Colonic mucosa (tissue), 4 donors: ENCODE measurements around the gene PURA. TPM values are rescaled to one million over a fixed set of nuclear protein-coding genes. Genes with fewer than 3 reads are reported as not detected.

Experiments
- DNase-seq: peaks from one replicate; pipeline ENCODE4 v3.0.0-alpha.2; 2020
- H3K27ac ChIP-seq: fragments of 200-600 bp; one replicate; pipeline ENCODE4 v1.8.0; 2021
- H3K27me3 ChIP-seq: fragments of 200-600 bp; one replicate; pipeline ENCODE4 v1.8.0; 2021
- H3K36me3 ChIP-seq: fragments of 200-600 bp; one replicate; pipeline ENCODE4 v1.8.0; 2021
- H3K4me1 ChIP-seq: fragments of 200-600 bp; one replicate; pipeline ENCODE4 v1.8.0; 2021; ENCODE audit warnings: mild to moderate bottlenecking
- H3K4me3 ChIP-seq: fragments of 200-600 bp; one replicate; pipeline ENCODE4 v1.8.0; 2021
- H3K9ac ChIP-seq, 2 donors: one replicate each; pipeline ENCODE4 v1.7.0; 2013; ENCODE audit warnings: control low read depth in 2 of 2, low read depth in 2 of 2, low read length in 2 of 2
- H3K9me3 ChIP-seq: fragments of 200-600 bp; one replicate; pipeline ENCODE4 v1.8.0; 2021
- intact Hi-C: fragments of 100-400 bp; cut with DNase I; formaldehyde crosslinking; loops from one replicate; pipeline ENCODE4 v1.14.1; 2022
- total RNA-seq, 2 donors: library from RNA; stranded (reverse); fragmentation: NEBNext Ultra II Directional in 1 of 2; extraction: Animal tissue kit (Norgen Biotek cat#: 25700) in 1 of 2; gene quantifications; one replicate each; pipeline ENCODE4 v1.2.1, GENCODE V29; 2021
- TF ChIP-seq, protein P1 (sequence below): fragments of 200-600 bp; IDR thresholded peaks from one replicate; pipeline ENCODE4 v1.8.0; 2022; ENCODE audit warnings: antibody characterized with exemption, mild to moderate bottlenecking
- donor health status: healthy.
- donor health status: DM: no; HTN: no; CAD: no.
- donor health status: DM: no; HTN: no; CAD: no.

Gene PURA
- total RNA-seq, 2 donors from 2014 or later, result 20.5 to 21.6 TPM

DNA sequence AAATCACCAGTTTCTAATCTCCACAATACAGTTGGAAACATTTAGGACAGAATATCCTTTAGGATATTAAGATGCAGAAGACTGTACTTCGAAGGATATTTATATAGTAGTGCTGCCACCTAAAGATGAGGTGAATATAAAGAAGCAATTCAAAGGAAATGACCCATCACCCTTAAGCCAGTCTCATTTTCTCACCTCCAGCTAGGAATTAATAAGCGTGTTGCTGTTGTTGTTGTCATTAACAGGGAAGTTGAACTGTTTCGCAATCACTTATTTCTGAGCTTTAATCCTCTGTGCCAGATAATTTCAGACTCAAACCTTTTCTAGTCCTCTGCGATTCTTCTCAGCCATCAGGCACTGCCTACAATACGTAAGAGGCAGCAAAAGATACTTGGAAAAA lies 7.8 kb upstream of the PURA start:
- no peak for DNase-seq
- intact Hi-C loops, result loop anchor here (5.0 kb wide), 1 partner anchor 34 kb away; no protein-coding TSS in a partner anchor
- H3K4me3 ChIP-seq, result no peak overlapping the region
- H3K9ac ChIP-seq, result no peak overlapping the region
- H3K27ac ChIP-seq, result no peak overlapping the region
- H3K9me3 ChIP-seq, result no peaks in the 10 kb centered on the region
- H3K4me1 ChIP-seq, result no peaks in the 10 kb centered on the region
- TF ChIP-seq, protein P1, sequence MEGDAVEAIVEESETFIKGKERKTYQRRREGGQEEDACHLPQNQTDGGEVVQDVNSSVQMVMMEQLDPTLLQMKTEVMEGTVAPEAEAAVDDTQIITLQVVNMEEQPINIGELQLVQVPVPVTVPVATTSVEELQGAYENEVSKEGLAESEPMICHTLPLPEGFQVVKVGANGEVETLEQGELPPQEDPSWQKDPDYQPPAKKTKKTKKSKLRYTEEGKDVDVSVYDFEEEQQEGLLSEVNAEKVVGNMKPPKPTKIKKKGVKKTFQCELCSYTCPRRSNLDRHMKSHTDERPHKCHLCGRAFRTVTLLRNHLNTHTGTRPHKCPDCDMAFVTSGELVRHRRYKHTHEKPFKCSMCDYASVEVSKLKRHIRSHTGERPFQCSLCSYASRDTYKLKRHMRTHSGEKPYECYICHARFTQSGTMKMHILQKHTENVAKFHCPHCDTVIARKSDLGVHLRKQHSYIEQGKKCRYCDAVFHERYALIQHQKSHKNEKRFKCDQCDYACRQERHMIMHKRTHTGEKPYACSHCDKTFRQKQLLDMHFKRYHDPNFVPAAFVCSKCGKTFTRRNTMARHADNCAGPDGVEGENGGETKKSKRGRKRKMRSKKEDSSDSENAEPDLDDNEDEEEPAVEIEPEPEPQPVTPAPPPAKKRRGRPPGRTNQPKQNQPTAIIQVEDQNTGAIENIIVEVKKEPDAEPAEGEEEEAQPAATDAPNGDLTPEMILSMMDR, result no peak
- H3K36me3 ChIP-seq, result no peaks in the 10 kb centered on the region
- H3K27me3 ChIP-seq, result no peaks in the 10 kb centered on the region

DNA sequence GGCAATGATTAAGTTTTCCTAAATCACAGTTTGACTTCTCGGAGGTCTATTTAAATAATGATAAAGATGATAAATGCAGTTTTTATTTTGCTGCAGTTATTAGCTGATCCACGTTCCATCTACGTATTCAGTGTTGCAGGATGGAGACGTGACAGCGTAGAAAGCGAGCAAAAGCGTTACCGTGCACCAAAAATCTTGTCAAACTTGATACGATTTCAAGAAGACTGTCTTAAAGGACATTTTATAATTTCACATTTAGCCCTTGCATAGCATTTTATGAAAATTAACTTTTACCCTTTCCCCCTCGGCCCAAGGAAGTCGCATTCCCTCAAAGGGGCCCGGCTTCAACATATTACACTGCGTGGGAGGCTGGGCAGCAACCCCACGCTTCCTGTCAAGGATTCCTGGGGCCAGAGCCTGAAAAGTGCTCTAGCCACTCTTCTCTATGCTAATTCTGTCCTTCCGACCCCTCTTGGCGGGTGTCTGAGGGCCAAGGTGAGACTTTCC lies 7.1 kb upstream of the PURA start:
- Histone ChIP-seq H3K27ac (peak overlapping the region; percentile 96), H3K4me3 (peak overlapping the region; percentile 59), H3K27me3 (no peaks in the 10 kb centered on the region), H3K9me3 (no peaks in the 10 kb centered on the region), H3K4me1 (no peaks in the 10 kb centered on the region), H3K9ac (peak overlapping the region; percentile 62 to 92), H3K36me3 (no peaks in the 10 kb centered on the region)
- no peak for DNase-seq
- intact Hi-C loops, result loop anchor here (5.0 kb wide), 1 partner anchor 35 kb away; no protein-coding TSS in a partner anchor
- TF ChIP-seq, protein P1, result no peak

DNA sequence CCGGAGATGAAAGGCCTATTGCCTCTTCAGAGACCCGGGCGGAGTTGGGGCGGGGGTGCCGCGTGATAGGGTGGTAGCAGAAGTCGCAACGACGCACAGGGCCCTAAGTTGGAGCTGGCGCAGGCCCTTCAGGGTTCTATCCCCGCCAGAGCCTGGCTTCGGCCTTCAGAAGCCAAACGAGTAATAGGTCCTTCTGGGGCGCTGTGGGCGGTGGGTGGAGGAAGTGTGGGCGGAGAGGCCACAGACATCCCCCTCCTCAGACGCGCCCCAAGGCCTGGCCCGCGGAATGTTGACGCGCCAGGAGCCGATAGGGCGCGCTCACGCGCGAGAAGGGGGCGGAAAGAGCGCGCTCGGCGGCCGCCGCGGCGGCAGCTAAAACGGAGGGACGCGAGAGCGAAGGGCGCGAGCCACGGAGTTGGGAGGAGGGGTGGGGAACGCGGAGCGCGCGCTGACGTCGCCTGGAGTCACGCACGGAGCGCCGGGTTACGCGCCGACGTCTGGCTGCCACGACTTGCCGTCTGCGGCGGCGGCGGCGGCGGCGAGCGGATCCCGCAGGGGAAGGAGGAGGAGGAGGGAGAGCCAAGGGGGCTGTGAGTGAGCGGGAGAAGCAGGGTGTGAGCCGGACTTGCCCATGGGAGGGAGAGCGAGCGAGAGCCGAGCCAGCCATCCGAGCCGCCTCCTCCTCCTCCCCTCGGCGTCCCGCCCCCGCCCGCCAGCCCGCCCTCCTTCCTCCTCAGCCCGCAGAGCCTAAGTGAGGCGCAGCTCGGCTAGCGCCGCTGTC lies 6.4 kb upstream of the PURA start:
- no peaks in the 10 kb centered on the region for H3K27me3 ChIP-seq
- H3K4me3 ChIP-seq, result peak overlapping the region; percentile 59
- DNase-seq, result peak; percentile 93
- H3K27ac ChIP-seq, result peak overlapping the region; percentile 96
- no peaks in the 10 kb centered on the region for H3K4me1 ChIP-seq
- peak overlapping the region; percentile 92 to 94 for H3K9ac ChIP-seq
- TF ChIP-seq, protein P1, result no peak
- intact Hi-C loops, result loop anchor here (5.0 kb wide), 1 partner anchor 35 kb away; no protein-coding TSS in a partner anchor
- no peaks in the 10 kb centered on the region for H3K36me3 ChIP-seq
- no peaks in the 10 kb centered on the region for H3K9me3 ChIP-seq

DNA sequence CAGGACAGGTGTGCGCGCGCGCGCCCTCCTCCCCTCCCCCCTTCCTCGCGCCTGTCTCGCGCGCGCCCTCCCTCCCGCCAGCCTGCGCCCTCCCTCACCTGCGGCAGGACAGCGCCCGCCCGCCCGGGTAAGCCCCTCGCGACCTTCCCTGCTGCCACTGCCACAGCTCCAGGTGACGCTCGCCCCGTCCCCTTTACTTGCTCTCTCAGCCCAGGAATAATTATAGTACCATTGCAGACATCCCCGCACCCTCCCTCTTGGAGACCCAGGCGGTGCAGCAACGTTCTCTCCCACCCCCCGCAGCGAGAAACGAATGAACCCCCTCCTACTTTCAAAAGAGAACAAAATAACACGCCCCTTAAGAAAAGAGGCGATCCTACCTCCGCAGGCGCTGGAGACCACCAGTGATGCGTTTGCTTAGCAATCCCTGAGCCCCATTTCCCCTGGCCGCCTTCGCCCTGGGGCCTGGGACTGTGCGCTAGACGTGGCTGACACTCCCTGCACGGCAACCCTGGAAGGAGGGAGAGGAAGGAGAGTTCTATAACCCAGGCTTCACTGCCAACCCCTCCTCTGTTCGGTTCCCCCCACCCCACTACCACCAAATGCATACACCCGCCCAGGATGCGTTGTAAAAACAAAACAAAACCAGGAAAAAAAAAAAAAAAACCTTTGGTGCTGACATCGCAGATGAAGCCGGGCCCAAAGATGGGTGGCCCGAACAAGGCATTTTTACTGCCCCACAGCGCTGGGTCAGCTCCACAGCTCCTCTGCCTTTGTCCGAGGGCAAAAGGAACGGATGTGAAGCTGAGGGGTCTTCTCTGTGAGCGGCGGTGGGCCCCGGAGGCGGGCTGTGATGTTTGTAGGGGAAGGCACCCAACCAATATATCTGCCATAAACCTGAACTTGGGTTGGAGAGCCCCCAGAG lies 5.6 kb upstream of the PURA start:
- DNase-seq, result peak; percentile 56
- H3K27ac ChIP-seq, result peak overlapping the region; percentile 96
- no peaks in the 10 kb centered on the region for H3K4me1 ChIP-seq
- H3K27me3 ChIP-seq, result no peaks in the 10 kb centered on the region
- no peaks in the 10 kb centered on the region for H3K36me3 ChIP-seq
- no peaks in the 10 kb centered on the region for H3K9me3 ChIP-seq
- intact Hi-C loops, result loop anchor here (5.0 kb wide), 1 partner anchor 36 kb away; no protein-coding TSS in a partner anchor
- TF ChIP-seq, protein P1, result no peak
- H3K4me3 ChIP-seq, result peak overlapping the region; percentile 59
- peak overlapping the region; percentile 92 to 94 for H3K9ac ChIP-seq
